ENCODE data around the gene SLC9A8. TPM values are rescaled to one million over a fixed set of nuclear protein-coding genes. Genes with fewer than 3 reads are reported as not detected.
A peak's percentile ranks its signal among the peaks of the same experiment; 100 is the strongest.

The SLC9A8 gene
- total and polyA plus RNA-seq, 2 of the 8 experiments (the other 6 are each of a cell fraction or from before 2014, with no cell fraction given): 3.2 to 6.2 TPM

DNA sequence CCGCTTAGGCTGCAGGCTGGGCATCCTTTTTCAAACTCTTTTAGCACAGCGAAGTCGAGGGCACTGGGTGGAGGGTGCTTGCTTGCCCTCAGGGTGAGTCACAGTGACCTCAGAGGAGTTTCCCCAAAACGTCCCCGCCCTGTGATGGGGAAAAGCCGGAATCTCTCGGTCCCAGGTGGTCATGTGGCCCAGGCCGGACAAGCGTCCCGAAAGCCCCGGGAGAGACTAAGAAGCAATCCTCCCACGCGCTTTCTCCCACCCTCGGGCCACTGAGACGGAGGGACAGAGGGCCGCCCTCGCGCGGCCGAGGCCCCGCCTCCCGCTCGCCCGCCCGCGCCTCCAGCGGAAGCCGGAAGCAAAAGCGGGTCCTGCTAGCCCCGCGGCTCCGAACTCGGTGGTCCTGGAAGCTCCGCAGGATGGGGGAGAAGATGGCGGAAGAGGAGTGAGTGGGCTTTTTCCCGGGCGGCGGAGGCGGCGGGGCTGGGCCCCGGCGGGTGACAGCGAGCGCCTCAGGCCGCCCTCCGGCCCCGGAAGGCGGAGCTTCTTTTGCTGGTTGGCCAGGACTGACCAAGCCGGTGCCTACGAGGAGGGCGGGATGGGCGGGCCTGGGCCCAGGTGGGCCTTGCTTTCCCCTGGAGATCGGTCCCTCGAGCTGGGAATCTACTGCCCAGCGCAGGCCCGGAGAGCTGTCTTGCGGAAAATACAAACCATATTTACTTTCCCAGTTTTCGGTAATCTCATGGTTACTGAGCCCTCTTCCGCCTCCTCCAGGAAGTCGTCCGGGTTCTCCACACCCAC lies at the start of gene SLC9A8 (continued):
- TF ChIP-seq, protein P1, sequence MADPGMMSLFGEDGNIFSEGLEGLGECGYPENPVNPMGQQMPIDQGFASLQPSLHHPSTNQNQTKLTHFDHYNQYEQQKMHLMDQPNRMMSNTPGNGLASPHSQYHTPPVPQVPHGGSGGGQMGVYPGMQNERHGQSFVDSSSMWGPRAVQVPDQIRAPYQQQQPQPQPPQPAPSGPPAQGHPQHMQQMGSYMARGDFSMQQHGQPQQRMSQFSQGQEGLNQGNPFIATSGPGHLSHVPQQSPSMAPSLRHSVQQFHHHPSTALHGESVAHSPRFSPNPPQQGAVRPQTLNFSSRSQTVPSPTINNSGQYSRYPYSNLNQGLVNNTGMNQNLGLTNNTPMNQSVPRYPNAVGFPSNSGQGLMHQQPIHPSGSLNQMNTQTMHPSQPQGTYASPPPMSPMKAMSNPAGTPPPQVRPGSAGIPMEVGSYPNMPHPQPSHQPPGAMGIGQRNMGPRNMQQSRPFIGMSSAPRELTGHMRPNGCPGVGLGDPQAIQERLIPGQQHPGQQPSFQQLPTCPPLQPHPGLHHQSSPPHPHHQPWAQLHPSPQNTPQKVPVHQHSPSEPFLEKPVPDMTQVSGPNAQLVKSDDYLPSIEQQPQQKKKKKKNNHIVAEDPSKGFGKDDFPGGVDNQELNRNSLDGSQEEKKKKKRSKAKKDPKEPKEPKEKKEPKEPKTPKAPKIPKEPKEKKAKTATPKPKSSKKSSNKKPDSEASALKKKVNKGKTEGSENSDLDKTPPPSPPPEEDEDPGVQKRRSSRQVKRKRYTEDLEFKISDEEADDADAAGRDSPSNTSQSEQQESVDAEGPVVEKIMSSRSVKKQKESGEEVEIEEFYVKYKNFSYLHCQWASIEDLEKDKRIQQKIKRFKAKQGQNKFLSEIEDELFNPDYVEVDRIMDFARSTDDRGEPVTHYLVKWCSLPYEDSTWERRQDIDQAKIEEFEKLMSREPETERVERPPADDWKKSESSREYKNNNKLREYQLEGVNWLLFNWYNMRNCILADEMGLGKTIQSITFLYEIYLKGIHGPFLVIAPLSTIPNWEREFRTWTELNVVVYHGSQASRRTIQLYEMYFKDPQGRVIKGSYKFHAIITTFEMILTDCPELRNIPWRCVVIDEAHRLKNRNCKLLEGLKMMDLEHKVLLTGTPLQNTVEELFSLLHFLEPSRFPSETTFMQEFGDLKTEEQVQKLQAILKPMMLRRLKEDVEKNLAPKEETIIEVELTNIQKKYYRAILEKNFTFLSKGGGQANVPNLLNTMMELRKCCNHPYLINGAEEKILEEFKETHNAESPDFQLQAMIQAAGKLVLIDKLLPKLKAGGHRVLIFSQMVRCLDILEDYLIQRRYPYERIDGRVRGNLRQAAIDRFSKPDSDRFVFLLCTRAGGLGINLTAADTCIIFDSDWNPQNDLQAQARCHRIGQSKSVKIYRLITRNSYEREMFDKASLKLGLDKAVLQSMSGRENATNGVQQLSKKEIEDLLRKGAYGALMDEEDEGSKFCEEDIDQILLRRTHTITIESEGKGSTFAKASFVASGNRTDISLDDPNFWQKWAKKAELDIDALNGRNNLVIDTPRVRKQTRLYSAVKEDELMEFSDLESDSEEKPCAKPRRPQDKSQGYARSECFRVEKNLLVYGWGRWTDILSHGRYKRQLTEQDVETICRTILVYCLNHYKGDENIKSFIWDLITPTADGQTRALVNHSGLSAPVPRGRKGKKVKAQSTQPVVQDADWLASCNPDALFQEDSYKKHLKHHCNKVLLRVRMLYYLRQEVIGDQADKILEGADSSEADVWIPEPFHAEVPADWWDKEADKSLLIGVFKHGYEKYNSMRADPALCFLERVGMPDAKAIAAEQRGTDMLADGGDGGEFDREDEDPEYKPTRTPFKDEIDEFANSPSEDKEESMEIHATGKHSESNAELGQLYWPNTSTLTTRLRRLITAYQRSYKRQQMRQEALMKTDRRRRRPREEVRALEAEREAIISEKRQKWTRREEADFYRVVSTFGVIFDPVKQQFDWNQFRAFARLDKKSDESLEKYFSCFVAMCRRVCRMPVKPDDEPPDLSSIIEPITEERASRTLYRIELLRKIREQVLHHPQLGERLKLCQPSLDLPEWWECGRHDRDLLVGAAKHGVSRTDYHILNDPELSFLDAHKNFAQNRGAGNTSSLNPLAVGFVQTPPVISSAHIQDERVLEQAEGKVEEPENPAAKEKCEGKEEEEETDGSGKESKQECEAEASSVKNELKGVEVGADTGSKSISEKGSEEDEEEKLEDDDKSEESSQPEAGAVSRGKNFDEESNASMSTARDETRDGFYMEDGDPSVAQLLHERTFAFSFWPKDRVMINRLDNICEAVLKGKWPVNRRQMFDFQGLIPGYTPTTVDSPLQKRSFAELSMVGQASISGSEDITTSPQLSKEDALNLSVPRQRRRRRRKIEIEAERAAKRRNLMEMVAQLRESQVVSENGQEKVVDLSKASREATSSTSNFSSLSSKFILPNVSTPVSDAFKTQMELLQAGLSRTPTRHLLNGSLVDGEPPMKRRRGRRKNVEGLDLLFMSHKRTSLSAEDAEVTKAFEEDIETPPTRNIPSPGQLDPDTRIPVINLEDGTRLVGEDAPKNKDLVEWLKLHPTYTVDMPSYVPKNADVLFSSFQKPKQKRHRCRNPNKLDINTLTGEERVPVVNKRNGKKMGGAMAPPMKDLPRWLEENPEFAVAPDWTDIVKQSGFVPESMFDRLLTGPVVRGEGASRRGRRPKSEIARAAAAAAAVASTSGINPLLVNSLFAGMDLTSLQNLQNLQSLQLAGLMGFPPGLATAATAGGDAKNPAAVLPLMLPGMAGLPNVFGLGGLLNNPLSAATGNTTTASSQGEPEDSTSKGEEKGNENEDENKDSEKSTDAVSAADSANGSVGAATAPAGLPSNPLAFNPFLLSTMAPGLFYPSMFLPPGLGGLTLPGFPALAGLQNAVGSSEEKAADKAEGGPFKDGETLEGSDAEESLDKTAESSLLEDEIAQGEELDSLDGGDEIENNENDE (IDR thresholded peaks at IDR 0.05; ENCODE audit: insufficient replicate concordance, low read length): no peak
- TF ChIP-seq RAD21 (IDR thresholded peaks at IDR 0.05 in 1 of 2, conservative IDR thresholded peaks at IDR 0.05 in 1 of 2; ENCODE audit: low read depth in 2 of 2, low read length in 2 of 2) (peak; percentile 2 to 17; a peak in 1 of 4 replicates), RNF2 (IDR thresholded peaks at IDR 0.05; ENCODE audit: borderline replicate concordance, low read depth, low read length, missing control alignments, poor library complexity, severe bottlenecking) (no peak), SRF (IDR thresholded peaks at IDR 0.05; ENCODE audit: low read depth, low read length) (no peak), BCL11A (IDR thresholded peaks at IDR 0.05; ENCODE audit: low read depth in 2 of 2, low read length in 2 of 2) (no peak)
- TF ChIP-seq, protein P2, sequence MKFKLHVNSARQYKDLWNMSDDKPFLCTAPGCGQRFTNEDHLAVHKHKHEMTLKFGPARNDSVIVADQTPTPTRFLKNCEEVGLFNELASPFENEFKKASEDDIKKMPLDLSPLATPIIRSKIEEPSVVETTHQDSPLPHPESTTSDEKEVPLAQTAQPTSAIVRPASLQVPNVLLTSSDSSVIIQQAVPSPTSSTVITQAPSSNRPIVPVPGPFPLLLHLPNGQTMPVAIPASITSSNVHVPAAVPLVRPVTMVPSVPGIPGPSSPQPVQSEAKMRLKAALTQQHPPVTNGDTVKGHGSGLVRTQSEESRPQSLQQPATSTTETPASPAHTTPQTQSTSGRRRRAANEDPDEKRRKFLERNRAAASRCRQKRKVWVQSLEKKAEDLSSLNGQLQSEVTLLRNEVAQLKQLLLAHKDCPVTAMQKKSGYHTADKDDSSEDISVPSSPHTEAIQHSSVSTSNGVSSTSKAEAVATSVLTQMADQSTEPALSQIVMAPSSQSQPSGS (IDR thresholded peaks at IDR 0.05; ENCODE audit: low read length): no peak

Data from H1 (cell line).